Loucy (cell line): ENCODE data around the gene NBAS.

ENCODE experiments used
- H2AFZ ChIP-seq: fragments of 200-600 bp; sonication (generic); 2 replicates; pipeline ENCODE4 v1.6.0; 2016; ENCODE audit warnings: antibody characterized with exemption, mild to moderate bottlenecking, low read length, moderate library complexity
- H3F3A ChIP-seq: fragments of 200-600 bp; 2 replicates; pipeline ENCODE4 v1.6.0; 2016; ENCODE audit warnings: antibody characterized with exemption, low read depth, mild to moderate bottlenecking
- H3K27me3 ChIP-seq: fragments of 200-600 bp; sonication (generic); 2 replicates; pipeline ENCODE4 v1.6.1; 2014; ENCODE audit warnings: low read length, mild to moderate bottlenecking; ENCODE audit not compliant: insufficient read depth, poor library complexity, severe bottlenecking
- H3K36me3 ChIP-seq: fragments of 200-600 bp; sonication (generic); 2 replicates; pipeline ENCODE4 v1.6.1; 2016; ENCODE audit warnings: low read length; ENCODE audit not compliant: insufficient read depth
- H3K4me1 ChIP-seq: fragments of 200-600 bp; sonication (generic); 2 replicates; pipeline ENCODE4 v1.5.1; 2014; ENCODE audit warnings: low read length, mild to moderate bottlenecking; ENCODE audit not compliant: insufficient read depth, poor library complexity, severe bottlenecking
- H3K4me2 ChIP-seq: fragments of 200-600 bp; sonication (generic); 2 replicates; pipeline ENCODE4 v1.6.0; 2014; ENCODE audit warnings: antibody characterized with exemption, low read length, low read depth, mild to moderate bottlenecking; ENCODE audit not compliant: poor library complexity, severe bottlenecking
- H3K4me3 ChIP-seq: fragments of 200-600 bp; sonication (generic); 2 replicates; pipeline ENCODE4 v1.5.1; 2014; ENCODE audit warnings: low read length, mild to moderate bottlenecking, mixed read lengths; ENCODE audit not compliant: poor library complexity, severe bottlenecking
- H3K79me2 ChIP-seq: fragments of 200-600 bp; sonication (generic); 2 replicates; pipeline ENCODE4 v1.6.1; 2014; ENCODE audit warnings: low read length; ENCODE audit not compliant: insufficient read depth
- H3K9ac ChIP-seq: fragments of 200-600 bp; sonication (generic); 2 replicates; pipeline ENCODE4 v1.6.0; 2014; ENCODE audit warnings: mild to moderate bottlenecking, low read depth, low read length, moderate library complexity; ENCODE audit not compliant: poor library complexity, severe bottlenecking
- H3K9me2 ChIP-seq: fragments of 200-600 bp; sonication (generic); replicated peaks from 2 replicates; pipeline ENCODE4 v1.6.1; 2016; ENCODE audit warnings: low read depth, low read length, mixed read lengths
- H3K9me3 ChIP-seq: fragments of 200-600 bp; sonication (generic); 2 replicates; pipeline ENCODE4 v1.6.1; 2014; ENCODE audit warnings: mild to moderate bottlenecking, antibody characterized with exemption, low read length, low read depth; ENCODE audit not compliant: insufficient read depth
- H4K20me1 ChIP-seq: fragments of 200-600 bp; sonication (generic); 2 replicates; pipeline ENCODE4 v1.6.0; 2014; ENCODE audit warnings: antibody characterized with exemption, low read length, mild to moderate bottlenecking; ENCODE audit not compliant: insufficient read depth, poor library complexity, severe bottlenecking
- EZH2phosphoT487 ChIP-seq: fragments of 200-600 bp; IDR thresholded peaks from 2 replicates; pipeline ENCODE4 v1.6.1; 2018; ENCODE audit warnings: antibody characterized with exemption, mild to moderate bottlenecking, moderate library complexity, borderline replicate concordance
- TF ChIP-seq, protein P1 (sequence below): fragments of 200-600 bp; sonication (generic); conservative IDR thresholded peaks from 2 replicates; pipeline ENCODE4 v1.5.1; 2014; ENCODE audit warnings: mild to moderate bottlenecking, antibody characterized with exemption, low read length

Gene NBAS

DNA sequence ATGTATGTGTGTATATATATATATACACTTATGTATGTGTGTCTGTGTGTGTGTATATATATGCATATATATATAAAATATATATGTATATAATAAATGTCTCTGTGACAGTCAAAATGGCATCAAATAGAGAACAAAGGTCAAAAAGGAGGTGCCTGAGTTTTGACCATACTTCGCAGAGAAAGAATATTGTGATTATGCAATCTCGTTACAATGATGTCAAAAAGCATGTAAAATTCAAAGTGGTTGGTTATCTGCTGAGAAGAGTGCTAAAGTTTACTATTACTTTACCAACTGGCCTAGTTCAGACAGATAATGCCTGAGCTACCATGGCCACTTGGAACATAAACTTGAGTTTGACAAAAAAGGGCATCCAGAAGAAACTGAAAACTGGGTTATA, 375.0 kb downstream of the NBAS start:
- Histone ChIP-seq H3K9me3 (no peaks in the 10 kb centered on the region), H3K9ac (no peak overlapping the region), H3F3A (no peaks in the 10 kb centered on the region), H3K4me3 (no peak overlapping the region), H3K4me1 (no peaks in the 10 kb centered on the region), H3K27me3 (no peaks in the 10 kb centered on the region), H3K9me2 (no peaks in the 10 kb centered on the region), H2AFZ (no peak overlapping the region), H4K20me1 (no peaks in the 10 kb centered on the region), H3K79me2 (no peaks in the 10 kb centered on the region), H3K4me2 (no peak overlapping the region), H3K36me3 (peaks cover 56% of the 10 kb centered on the region)
- no peak for TF ChIP-seq EZH2phosphoT487
- TF ChIP-seq, protein P1, sequence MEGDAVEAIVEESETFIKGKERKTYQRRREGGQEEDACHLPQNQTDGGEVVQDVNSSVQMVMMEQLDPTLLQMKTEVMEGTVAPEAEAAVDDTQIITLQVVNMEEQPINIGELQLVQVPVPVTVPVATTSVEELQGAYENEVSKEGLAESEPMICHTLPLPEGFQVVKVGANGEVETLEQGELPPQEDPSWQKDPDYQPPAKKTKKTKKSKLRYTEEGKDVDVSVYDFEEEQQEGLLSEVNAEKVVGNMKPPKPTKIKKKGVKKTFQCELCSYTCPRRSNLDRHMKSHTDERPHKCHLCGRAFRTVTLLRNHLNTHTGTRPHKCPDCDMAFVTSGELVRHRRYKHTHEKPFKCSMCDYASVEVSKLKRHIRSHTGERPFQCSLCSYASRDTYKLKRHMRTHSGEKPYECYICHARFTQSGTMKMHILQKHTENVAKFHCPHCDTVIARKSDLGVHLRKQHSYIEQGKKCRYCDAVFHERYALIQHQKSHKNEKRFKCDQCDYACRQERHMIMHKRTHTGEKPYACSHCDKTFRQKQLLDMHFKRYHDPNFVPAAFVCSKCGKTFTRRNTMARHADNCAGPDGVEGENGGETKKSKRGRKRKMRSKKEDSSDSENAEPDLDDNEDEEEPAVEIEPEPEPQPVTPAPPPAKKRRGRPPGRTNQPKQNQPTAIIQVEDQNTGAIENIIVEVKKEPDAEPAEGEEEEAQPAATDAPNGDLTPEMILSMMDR, result no peak

GRCh38 chr2:15184491-15184890, 376.6 kb downstream of the NBAS start:
- no peak for TF ChIP-seq EZH2phosphoT487
- TF ChIP-seq, protein P1, result no peak
- H3K9me2 ChIP-seq, result no peaks in the 10 kb centered on the region
- H3F3A ChIP-seq, result no peaks in the 10 kb centered on the region
- no peak overlapping the region for H3K9ac ChIP-seq
- no peaks in the 10 kb centered on the region for H3K9me3 ChIP-seq
- no peaks in the 10 kb centered on the region for H3K27me3 ChIP-seq
- H3K4me2 ChIP-seq, result no peak overlapping the region
- H4K20me1 ChIP-seq, result no peaks in the 10 kb centered on the region
- no peak overlapping the region for H3K4me3 ChIP-seq
- peaks cover 52% of the 10 kb centered on the region for H3K36me3 ChIP-seq
- no peaks in the 10 kb centered on the region for H3K4me1 ChIP-seq
- no peak overlapping the region for H2AFZ ChIP-seq
- no peaks in the 10 kb centered on the region for H3K79me2 ChIP-seq

- H2AFZ ChIP-seq, result no peak overlapping the region
- H3F3A ChIP-seq, result no peaks in the 10 kb centered on the region
- peaks cover 5% of the 10 kb centered on the region for H4K20me1 ChIP-seq
- no peak overlapping the region for H3K9ac ChIP-seq
- H3K79me2 ChIP-seq, result no peaks in the 10 kb centered on the region
- no peaks in the 10 kb centered on the region for H3K9me3 ChIP-seq
- H3K9me2 ChIP-seq, result no peaks in the 10 kb centered on the region
- no peak overlapping the region for H3K4me2 ChIP-seq
- H3K27me3 ChIP-seq, result no peaks in the 10 kb centered on the region
- H3K4me3 ChIP-seq, result no peak overlapping the region
- no peak for TF ChIP-seq EZH2phosphoT487
- TF ChIP-seq, protein P1, result no peak
- H3K4me1 ChIP-seq, result peaks cover 20% of the 10 kb centered on the region
- peaks cover 31% of the 10 kb centered on the region; the same call in 1 of the 2 replicates for H3K36me3 ChIP-seq
Observed at GRCh38 chr2:15182275-15182674, 378.9 kb downstream of the NBAS start.
